CD14-positive monocyte (primary cell): ENCODE results near the gene C16orf96. TPM values are rescaled to one million over a fixed set of nuclear protein-coding genes. Genes with fewer than 3 reads are reported as not detected.

Experiments
- DNase-seq, 3 donors: peaks; one replicate each; pipeline ENCODE4 v3.0.0-alpha.2; 2011 to 2022
- H2AFZ ChIP-seq: 2 replicates; pipeline ENCODE4 v1.6.0; 2012; ENCODE audit warnings: mild to moderate bottlenecking, low read depth, low read length, inconsistent platforms; ENCODE audit not compliant: insufficient read depth, poor library complexity, severe bottlenecking
- H3K27ac ChIP-seq, 2 donors: 1 replicate in 1 of 2; 2 replicates in 1 of 2; pipeline ENCODE4 v1.5.1; 2012 to 2013; ENCODE audit warnings: low read length in 2 of 2, control low read depth in 1 of 2, inconsistent platforms in 1 of 2, low read depth in 1 of 2, mild to moderate bottlenecking in 1 of 2
- H3K27me3 ChIP-seq, 2 donors: one replicate each; pipeline versions ENCODE4 v1.6.0 to v1.6.1; 2011 to 2013; ENCODE audit warnings: low read length in 2 of 2; ENCODE audit not compliant: control insufficient read depth in 2 of 2, insufficient read depth in 2 of 2
- H3K36me3 ChIP-seq, 2 donors: replicated peaks in 1 of 2; 1 replicate in 1 of 2; 2 replicates in 1 of 2; pipeline versions ENCODE4 v1.5.1 to v1.6.1; 2012 to 2013; ENCODE audit warnings: low read length in 2 of 2, control low read depth in 1 of 2, inconsistent platforms in 1 of 2, mild to moderate bottlenecking in 1 of 2; ENCODE audit not compliant: insufficient read depth in 2 of 2, control insufficient read depth in 1 of 2
- H3K4me1 ChIP-seq, 2 donors: 1 replicate in 1 of 2; 2 replicates in 1 of 2; pipeline versions ENCODE4 v1.5.1 to v1.6.1; 2012 to 2013; ENCODE audit warnings: low read length in 2 of 2, control low read depth in 1 of 2, inconsistent platforms in 1 of 2, mild to moderate bottlenecking in 1 of 2, moderate library complexity in 1 of 2; ENCODE audit not compliant: insufficient read depth in 2 of 2, control insufficient read depth in 1 of 2
- H3K4me2 ChIP-seq: replicated peaks from 2 replicates; pipeline ENCODE3; 2012; ENCODE audit warnings: low read length, moderate library complexity, mild to moderate bottlenecking; ENCODE audit not compliant: poor library complexity, severe bottlenecking; ENCODE audit errors: extremely low read depth
- H3K4me3 ChIP-seq, 3 experiments: fragments of 200-600 bp in 1 of 3; sonication (generic) in 1 of 3; replicated peaks in 1 of 3; 1 replicate in 2 of 3; 2 replicates in 1 of 3; pipeline ENCODE4 v1.5.1; 2011 to 2013; ENCODE audit warnings: low read length in 3 of 3, mild to moderate bottlenecking in 3 of 3, control low read depth in 2 of 3, low read depth in 2 of 3, inconsistent platforms in 1 of 3, moderate library complexity in 1 of 3
- H3K79me2 ChIP-seq: 2 replicates; pipeline ENCODE4 v1.6.0; 2012; ENCODE audit warnings: mild to moderate bottlenecking, control low read depth, inconsistent platforms, low read length, moderate library complexity; ENCODE audit not compliant: insufficient read depth
- H3K9ac ChIP-seq: 2 replicates; pipeline ENCODE4 v1.6.0; 2017; ENCODE audit warnings: low read length, mild to moderate bottlenecking; ENCODE audit not compliant: insufficient read depth, poor library complexity, severe bottlenecking
- H3K9me3 ChIP-seq, 2 donors: replicated peaks in 1 of 2; 1 replicate in 1 of 2; 2 replicates in 1 of 2; pipeline versions ENCODE4 v1.5.1 to v1.6.1; 2012 to 2013; ENCODE audit warnings: low read length in 2 of 2, control low read depth in 1 of 2; ENCODE audit not compliant: control insufficient read depth in 1 of 2, insufficient read depth in 1 of 2
- H4K20me1 ChIP-seq: 2 replicates; pipeline ENCODE4 v1.6.0; 2012; ENCODE audit warnings: mild to moderate bottlenecking, low read length, control low read depth, moderate library complexity; ENCODE audit not compliant: insufficient read depth
- H3K27ac Mint-ChIP-seq, 7 donors: one replicate each; pipeline ENCODE4 v1.8.0; 2020; ENCODE audit warnings: mild to moderate bottlenecking in 7 of 7, mixed read lengths in 7 of 7, moderate library complexity in 6 of 7, inconsistent platforms in 2 of 7
- H3K27me3 Mint-ChIP-seq, 3 donors: one replicate each; pipeline ENCODE4 v1.8.0; 2021 to 2022; ENCODE audit warnings: low read depth in 3 of 3, mild to moderate bottlenecking in 3 of 3, mixed read lengths in 3 of 3, moderate library complexity in 3 of 3, inconsistent platforms in 1 of 3
- H3K36me3 Mint-ChIP-seq, 2 donors: one replicate each; pipeline ENCODE4 v1.8.0; 2020; ENCODE audit warnings: mixed read lengths in 2 of 2, inconsistent platforms in 1 of 2, mild to moderate bottlenecking in 1 of 2
- H3K4me1 Mint-ChIP-seq: one replicate; pipeline ENCODE4 v1.8.0; 2020; ENCODE audit warnings: mild to moderate bottlenecking, mixed read lengths
- H3K4me3 Mint-ChIP-seq, 2 donors: one replicate each; pipeline ENCODE4 v1.8.0; 2020; ENCODE audit warnings: mild to moderate bottlenecking in 2 of 2, mixed read lengths in 2 of 2, moderate library complexity in 1 of 2
- H3K9me3 Mint-ChIP-seq, 7 donors: one replicate each; pipeline ENCODE4 v1.8.0; 2020 to 2022; ENCODE audit warnings: mixed read lengths in 7 of 7, mild to moderate bottlenecking in 6 of 7, moderate library complexity in 6 of 7, inconsistent platforms in 2 of 7
- CTCF ChIP-seq: fragments of 200-600 bp; IDR thresholded peaks from one replicate; pipeline ENCODE4 v1.8.0; 2022; ENCODE audit warnings: antibody characterized with exemption, mild to moderate bottlenecking
- WGBS: methylation state at CpG from one replicate; pipeline ENCODE4 v1.1.5; 2013; ENCODE audit warnings: missing lambda C conversion rate; ENCODE audit not compliant: insufficient coverage; 5-methylcytosine and 5-hydroxymethylcytosine counted together
- intact Hi-C, 2 donors: fragments of 100-400 bp; cut with micrococcal nuclease; formaldehyde crosslinking; loops; one replicate each; pipeline versions ENCODE4 v1.15.0 to v1.15.1; 2023
- polyA plus RNA-seq, 3 donors: library from polyadenylated mRNA; depleted of rRNA in 1 of 3; unstranded in 2 of 3; stranded (reverse) in 1 of 3; fragments of 300-500 nt in 2 of 3; fragments of >200 nt in 1 of 3; fragmentation: Illumina TruSeq in 2 of 3; gene quantifications; 1 replicate in 2 of 3; 2 replicates in 1 of 3; pipeline ENCODE4 v1.2.3, GENCODE V29; 2012 to 2021

Gene C16orf96
- polyA plus RNA-seq, 3 donors, result 0.13 TPM; not detected in 2

GRCh38 chr16:4612474-4612931, 56.4 kb downstream of the C16orf96 start:
- WGBS, result 68% methylated on average over 3 of the region's 7 CpGs
- Histone ChIP-seq H3K27me3 (no peaks in the 10 kb centered on the region), H3K9ac (no peak overlapping the region), H3K4me3 (peak overlapping the region in 1 of 3 experiments; percentile 76), H3K4me2 (peak overlapping the region; percentile 96), H3K79me2 (peaks cover 51% of the 10 kb centered on the region), H2AFZ (no peak overlapping the region), H3K4me1 (peaks cover 47 to 53% of the 10 kb centered on the region in 2 donors), H3K9me3 (no peaks in the 10 kb centered on the region), H4K20me1 (peaks cover 64% of the 10 kb centered on the region), H3K36me3 (peaks cover 17 to 24% of the 10 kb centered on the region in 2 donors), H3K27ac (no peak overlapping the region)
- no peak for TF ChIP-seq CTCF
- Mint-ChIP-seq H3K9me3 (peaks cover 0 to 1% (median 0%) of the 10 kb centered on the region in 7 donors), H3K27ac (peak overlapping the region in 1 of 7 donors; percentile 69), H3K36me3 (peaks cover 6 to 22% of the 10 kb centered on the region in 2 donors), H3K27me3 (peaks cover 0 to 1% (median 0%) of the 10 kb centered on the region in 3 donors), H3K4me1 (peaks cover 44% of the 10 kb centered on the region), H3K4me3 (no peak overlapping the region)
- intact Hi-C loops, result loop anchor here in 1 of 2 donors (5.0 to 10.0 kb wide), 2 partner anchors 40 to 98 kb away; no protein-coding TSS in a partner anchor
- DNase-seq, result no peak

- Histone ChIP-seq H3K9ac (peak overlapping the region; percentile 85), H3K4me1 (peaks cover 47 to 53% of the 10 kb centered on the region in 2 donors), H3K4me2 (peak overlapping the region; percentile 96), H3K36me3 (peaks cover 11 to 18% of the 10 kb centered on the region in 2 donors), H3K27ac (peak overlapping the region in 1 of 2 donors; percentile 78), H3K9me3 (no peaks in the 10 kb centered on the region), H3K79me2 (peaks cover 51% of the 10 kb centered on the region), H3K27me3 (no peaks in the 10 kb centered on the region), H2AFZ (no peak overlapping the region), H4K20me1 (peaks cover 58% of the 10 kb centered on the region), H3K4me3 (peak overlapping the region; percentile 61 to 76 (median 64))
- H3K4me1 Mint-ChIP-seq, result peaks cover 47% of the 10 kb centered on the region
- peaks cover 0 to 1% (median 0%) of the 10 kb centered on the region in 7 donors for H3K9me3 Mint-ChIP-seq
- H3K4me3 Mint-ChIP-seq, result peak overlapping the region; percentile 78 to 84
- H3K36me3 Mint-ChIP-seq, result peaks cover 5 to 16% of the 10 kb centered on the region in 2 donors
- peak in 1 of 3 donors; percentile 30 for DNase-seq
- intact Hi-C loops, result loop anchor here in 1 of 2 donors (5.0 to 10.0 kb wide), 2 partner anchors 39 to 98 kb away; no protein-coding TSS in a partner anchor
- TF ChIP-seq CTCF, result no peak
- 44% methylated on average over 7 of the region's 14 CpGs for WGBS
- H3K27me3 Mint-ChIP-seq, result peaks cover 0 to 3% (median 0%) of the 10 kb centered on the region in 3 donors
- peak overlapping the region in 4 of 7 donors; percentile 19 to 82 (median 63) for H3K27ac Mint-ChIP-seq
Measured at GRCh38 chr16:4612977-4613635, 57.0 kb downstream of the C16orf96 start.
